Mesendoderm (in vitro differentiated cells): ENCODE measurements around the gene MDN1.

ENCODE experiments used
- DNase-seq: peaks from one replicate; pipeline ENCODE4 v3.0.0; 2013
- H2AK5ac ChIP-seq: 2 replicates; pipeline ENCODE4 v1.6.1; 2013; ENCODE audit warnings: low read length, inconsistent platforms
- H2BK120ac ChIP-seq: 2 replicates; pipeline ENCODE4 v1.6.1; 2013; ENCODE audit warnings: low read depth, mild to moderate bottlenecking, low read length, moderate library complexity, mixed read lengths
- H2BK15ac ChIP-seq: replicated peaks from 2 replicates; pipeline ENCODE4 v1.6.1; 2013; ENCODE audit warnings: low read depth, mild to moderate bottlenecking, moderate library complexity
- H2BK5ac ChIP-seq: 2 replicates; pipeline ENCODE4 v1.6.1; 2013; ENCODE audit warnings: low read length, inconsistent platforms
- H3K18ac ChIP-seq: 2 replicates; pipeline ENCODE4 v1.6.1; 2013; ENCODE audit warnings: mild to moderate bottlenecking, low read length, mixed read lengths
- H3K23ac ChIP-seq: one replicate; pipeline ENCODE4 v1.6.1; 2013; ENCODE audit warnings: low read length
- H3K27ac ChIP-seq: 2 replicates; pipeline ENCODE4 v1.5.1; 2013; ENCODE audit warnings: low read depth, mild to moderate bottlenecking, inconsistent platforms, low read length, moderate library complexity
- H3K27me3 ChIP-seq: 2 replicates; pipeline ENCODE4 v1.6.1; 2013; ENCODE audit warnings: low read length, control low read depth, mild to moderate bottlenecking, inconsistent platforms; ENCODE audit not compliant: insufficient read depth, poor library complexity
- H3K36me3 ChIP-seq: 2 replicates; pipeline ENCODE4 v1.6.1; 2013; ENCODE audit warnings: low read length, inconsistent platforms; ENCODE audit not compliant: control insufficient read depth, insufficient read depth
- H3K4ac ChIP-seq: one replicate; pipeline ENCODE4 v1.6.1; 2013; ENCODE audit warnings: low read depth, mild to moderate bottlenecking, low read length, moderate library complexity
- H3K4me1 ChIP-seq: 2 replicates; pipeline ENCODE4 v1.6.1; 2013; ENCODE audit warnings: low read depth, low read length, inconsistent platforms; ENCODE audit not compliant: control insufficient read depth
- H3K4me2 ChIP-seq: 2 replicates; pipeline ENCODE4 v1.6.1; 2013; ENCODE audit warnings: low read length
- H3K4me3 ChIP-seq: 2 replicates; pipeline ENCODE4 v1.5.1; 2013; ENCODE audit warnings: mild to moderate bottlenecking, low read length
- H3K56ac ChIP-seq: one replicate; pipeline ENCODE4 v1.6.1; 2013; ENCODE audit warnings: low read length
- H3K79me1 ChIP-seq: 2 replicates; pipeline ENCODE4 v1.6.1; 2013; ENCODE audit warnings: low read length, inconsistent platforms
- H3K79me2 ChIP-seq: 2 replicates; pipeline ENCODE4 v1.6.1; 2013; ENCODE audit warnings: mild to moderate bottlenecking, low read length; ENCODE audit not compliant: control insufficient read depth, insufficient read depth
- H3K9ac ChIP-seq: 2 replicates; pipeline ENCODE4 v1.6.1; 2013; ENCODE audit warnings: low read length, inconsistent platforms
- H4K5ac ChIP-seq: one replicate; pipeline ENCODE4 v1.6.1; 2013; ENCODE audit warnings: low read length
- H4K8ac ChIP-seq: one replicate; pipeline ENCODE4 v1.6.1; 2013; ENCODE audit warnings: low read depth, mild to moderate bottlenecking, control low read depth, low read length, moderate library complexity
- WGBS: extraction: QIAGEN DNeasy Blood & Tissue Kit; methylation state at CpG from one replicate; pipeline ENCODE4 v1.1.7; 2013; ENCODE audit warnings: low lambda C conversion rate, missing lambda C conversion rate; ENCODE audit not compliant: insufficient coverage; ENCODE audit errors: extremely low coverage; 5-methylcytosine and 5-hydroxymethylcytosine counted together

MDN1 gene

DNA sequence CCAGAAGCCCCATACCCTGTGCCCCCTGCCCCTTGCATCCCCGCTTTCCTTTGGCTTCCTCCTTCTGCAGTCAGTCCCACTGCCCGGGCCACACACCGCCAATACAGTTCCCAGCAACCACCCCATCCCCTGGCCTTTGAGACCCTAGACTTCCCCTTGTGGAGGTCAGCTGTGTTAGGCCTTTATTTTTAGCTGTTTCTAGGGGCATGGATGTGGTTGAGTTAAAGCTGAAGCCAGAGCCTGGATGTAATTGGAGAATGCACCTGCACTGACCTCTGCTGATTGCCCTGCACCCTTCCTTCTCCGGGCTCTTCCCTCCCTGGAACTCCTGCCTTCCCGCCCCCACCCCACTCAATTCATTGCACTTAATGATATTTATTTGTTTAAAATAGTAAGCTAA lies 214.9 kb downstream of the MDN1 start:
- no peak overlapping the region for H3K27ac ChIP-seq
- no peak overlapping the region for H3K56ac ChIP-seq
- no peak overlapping the region for H2AK5ac ChIP-seq
- no peak overlapping the region for H4K5ac ChIP-seq
- no peak overlapping the region for H2BK5ac ChIP-seq
- H2BK15ac ChIP-seq = no peak overlapping the region
- H3K36me3 ChIP-seq = peaks cover 3% of the 10 kb centered on the region
- H3K27me3 ChIP-seq = no peaks in the 10 kb centered on the region
- H3K4ac ChIP-seq = no peak overlapping the region
- H3K23ac ChIP-seq = no peak overlapping the region
- H3K79me2 ChIP-seq = no peaks in the 10 kb centered on the region
- H3K9ac ChIP-seq = no peak overlapping the region
- H4K8ac ChIP-seq = no peak overlapping the region
- no peak overlapping the region for H2BK120ac ChIP-seq
- H3K79me1 ChIP-seq = no peaks in the 10 kb centered on the region
- H3K18ac ChIP-seq = no peak overlapping the region
- no peak overlapping the region for H3K4me3 ChIP-seq
- peak; percentile 36 for DNase-seq
- no CpG with 5 or more reads among the region's 5 CpGs for WGBS
- H3K4me2 ChIP-seq = no peak overlapping the region
- no peaks in the 10 kb centered on the region for H3K4me1 ChIP-seq

DNA sequence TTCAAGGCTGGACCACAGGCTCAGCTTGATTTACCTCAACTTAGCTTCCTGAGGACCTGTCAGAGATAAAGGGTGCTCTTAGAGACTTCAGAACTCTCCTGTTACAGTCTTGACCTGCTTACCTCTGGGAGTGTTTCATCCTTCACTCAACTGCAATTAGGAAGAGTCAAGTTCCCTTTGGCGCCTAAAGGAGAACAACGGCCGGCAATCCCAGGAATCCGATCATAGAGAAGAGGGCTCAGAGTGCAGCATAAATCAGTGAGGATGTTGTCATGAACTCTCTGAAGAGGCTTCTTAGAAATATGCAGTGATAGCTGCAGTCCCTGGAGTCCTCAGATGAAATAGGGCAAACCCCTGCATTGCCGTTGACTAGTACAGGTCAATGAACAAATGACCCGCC lies 217.4 kb downstream of the MDN1 start:
- Histone ChIP-seq H3K9ac (no peak overlapping the region), H3K18ac (no peak overlapping the region), H3K56ac (peak overlapping the region; percentile 42), H3K23ac (no peak overlapping the region), H4K8ac (no peak overlapping the region), H3K79me2 (no peaks in the 10 kb centered on the region), H3K27ac (no peak overlapping the region), H2BK5ac (no peak overlapping the region), H2BK120ac (no peak overlapping the region), H3K79me1 (no peaks in the 10 kb centered on the region), H3K36me3 (peaks cover 3% of the 10 kb centered on the region), H4K5ac (no peak overlapping the region), H3K27me3 (no peaks in the 10 kb centered on the region), H3K4me2 (no peak overlapping the region), H3K4me3 (no peak overlapping the region), H3K4me1 (no peaks in the 10 kb centered on the region), H2BK15ac (no peak overlapping the region), H3K4ac (no peak overlapping the region), H2AK5ac (peak overlapping the region; percentile 41)
- DNase-seq = no peak
- WGBS = no CpG with 5 or more reads among the region's 6 CpGs

DNA sequence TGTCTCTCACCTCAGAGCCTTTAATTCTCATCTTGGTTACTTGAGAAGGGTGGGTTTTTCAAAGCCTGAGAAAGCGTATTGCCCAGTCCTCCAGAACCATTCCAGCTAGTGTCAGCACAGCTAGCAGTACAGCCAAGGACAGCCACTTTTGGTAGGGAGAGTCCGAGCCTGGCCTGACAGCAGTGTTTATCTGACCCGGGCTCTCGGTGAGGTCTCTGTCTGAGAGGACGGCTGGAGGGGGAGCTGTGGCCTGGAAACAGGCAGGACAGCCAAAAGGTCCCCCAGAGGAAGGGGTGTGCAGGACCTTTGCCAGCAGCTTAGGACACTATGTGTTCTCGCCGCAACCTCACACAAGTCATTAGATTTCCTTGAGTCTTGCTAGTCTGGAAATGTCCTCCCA lies 219.9 kb downstream of the MDN1 start:
- WGBS = no CpG with 5 or more reads among the region's 7 CpGs
- H3K27me3 ChIP-seq = no peaks in the 10 kb centered on the region
- no peak overlapping the region for H3K4ac ChIP-seq
- H4K8ac ChIP-seq = no peak overlapping the region
- no peak overlapping the region for H2BK15ac ChIP-seq
- peak overlapping the region; percentile 33 for H2BK5ac ChIP-seq
- H3K4me1 ChIP-seq = no peaks in the 10 kb centered on the region
- no peak overlapping the region for H4K5ac ChIP-seq
- H2BK120ac ChIP-seq = no peak overlapping the region
- H3K27ac ChIP-seq = peak overlapping the region; percentile 69
- no peaks in the 10 kb centered on the region for H3K79me2 ChIP-seq
- no peaks in the 10 kb centered on the region for H3K36me3 ChIP-seq
- peak overlapping the region; percentile 7 for H3K9ac ChIP-seq
- H3K79me1 ChIP-seq = no peaks in the 10 kb centered on the region
- H3K23ac ChIP-seq = no peak overlapping the region
- peak; percentile 44 for DNase-seq
- peak overlapping the region; percentile 38 for H3K56ac ChIP-seq
- no peak overlapping the region for H3K18ac ChIP-seq
- H3K4me2 ChIP-seq = no peak overlapping the region
- no peak overlapping the region for H2AK5ac ChIP-seq
- no peak overlapping the region for H3K4me3 ChIP-seq

DNA sequence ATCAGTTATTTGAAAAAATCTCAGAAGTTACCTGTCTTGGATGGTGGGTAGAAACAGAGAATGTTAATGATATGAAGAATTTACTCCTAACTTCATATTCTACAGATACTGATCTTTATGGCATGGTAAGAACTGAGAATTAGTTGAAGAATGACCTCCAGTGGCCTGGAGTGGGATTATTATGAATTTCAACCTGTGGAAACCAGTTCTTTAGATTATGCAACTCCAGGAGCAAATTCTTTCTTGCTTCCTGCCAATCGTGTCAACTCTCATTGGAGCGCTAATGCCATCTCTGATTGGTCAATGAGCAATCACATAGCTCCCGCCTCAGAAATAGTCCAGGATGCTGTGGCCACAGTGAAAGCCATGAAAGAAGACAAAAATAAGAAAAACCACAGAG lies 221.6 kb downstream of the MDN1 start:
- no peak overlapping the region for H3K4me2 ChIP-seq
- no peaks in the 10 kb centered on the region for H3K4me1 ChIP-seq
- no peak overlapping the region for H3K56ac ChIP-seq
- H3K79me1 ChIP-seq = no peaks in the 10 kb centered on the region
- no peak overlapping the region for H3K23ac ChIP-seq
- H3K4ac ChIP-seq = no peak overlapping the region
- no peaks in the 10 kb centered on the region for H3K36me3 ChIP-seq
- H2BK15ac ChIP-seq = no peak overlapping the region
- no peak overlapping the region for H3K9ac ChIP-seq
- peak overlapping the region; percentile 5 for H2AK5ac ChIP-seq
- H4K8ac ChIP-seq = no peak overlapping the region
- peak; percentile 90 for DNase-seq
- no peak overlapping the region for H3K18ac ChIP-seq
- no peak overlapping the region for H3K4me3 ChIP-seq
- H4K5ac ChIP-seq = no peak overlapping the region
- no peaks in the 10 kb centered on the region for H3K27me3 ChIP-seq
- H2BK120ac ChIP-seq = no peak overlapping the region
- no CpG with 5 or more reads among the region's 3 CpGs for WGBS
- no peak overlapping the region for H2BK5ac ChIP-seq
- no peaks in the 10 kb centered on the region for H3K79me2 ChIP-seq
- H3K27ac ChIP-seq = no peak overlapping the region

DNA sequence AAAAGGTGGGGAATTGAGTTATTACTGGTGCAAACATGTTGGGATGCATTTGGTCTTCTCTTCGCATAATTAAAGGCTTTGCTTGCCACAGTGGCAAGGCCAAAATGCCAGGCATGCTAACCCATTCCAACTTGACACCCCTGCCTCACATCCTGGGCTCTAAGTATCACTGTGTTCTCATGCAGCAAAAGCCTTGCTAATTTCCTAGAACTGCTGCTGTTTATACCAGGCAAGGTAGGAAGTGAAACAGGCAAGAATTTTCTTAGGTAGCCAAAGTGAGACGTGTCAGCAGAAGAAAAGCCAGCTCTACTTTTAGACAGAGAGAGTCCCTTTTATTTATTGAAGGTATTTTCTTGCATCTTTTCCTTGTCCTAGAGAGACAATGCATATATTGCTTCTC lies 222.2 kb downstream of the MDN1 start:
- Histone ChIP-seq H3K18ac (no peak overlapping the region), H3K4me2 (no peak overlapping the region), H3K9ac (no peak overlapping the region), H3K4me1 (no peaks in the 10 kb centered on the region), H4K8ac (no peak overlapping the region), H3K36me3 (no peaks in the 10 kb centered on the region), H3K27ac (no peak overlapping the region), H2BK120ac (no peak overlapping the region), H4K5ac (no peak overlapping the region), H3K4ac (no peak overlapping the region), H2BK5ac (no peak overlapping the region), H3K79me2 (no peaks in the 10 kb centered on the region), H3K27me3 (no peaks in the 10 kb centered on the region), H3K79me1 (no peaks in the 10 kb centered on the region), H3K56ac (no peak overlapping the region), H2BK15ac (no peak overlapping the region), H2AK5ac (no peak overlapping the region), H3K23ac (no peak overlapping the region), H3K4me3 (no peak overlapping the region)
- WGBS = no CpG with 5 or more reads among the region's 2 CpGs
- no peak for DNase-seq

DNA sequence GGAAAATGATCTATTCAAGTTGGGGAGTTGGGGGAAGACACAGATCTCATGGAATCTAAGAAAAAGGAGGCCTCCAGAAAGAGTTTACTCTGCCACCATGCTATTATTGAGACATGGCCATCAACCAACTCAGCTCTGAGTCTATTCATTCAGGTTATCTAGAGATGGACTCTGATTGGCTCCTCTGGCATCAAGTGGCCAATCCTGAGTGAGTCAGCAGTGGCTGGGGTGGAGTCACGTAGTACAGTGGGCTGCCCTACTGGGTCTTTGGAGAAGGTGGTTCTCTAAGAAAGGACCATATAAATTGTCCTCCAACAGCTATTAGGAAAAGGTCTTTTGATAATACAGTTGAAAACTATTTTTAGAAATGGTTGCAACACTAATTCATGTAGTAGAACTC lies 223.1 kb downstream of the MDN1 start:
- H2AK5ac ChIP-seq = no peak overlapping the region
- H4K8ac ChIP-seq = no peak overlapping the region
- H3K27ac ChIP-seq = no peak overlapping the region
- no peaks in the 10 kb centered on the region for H3K36me3 ChIP-seq
- H3K23ac ChIP-seq = no peak overlapping the region
- no peaks in the 10 kb centered on the region for H3K79me2 ChIP-seq
- H3K4me3 ChIP-seq = no peak overlapping the region
- DNase-seq = peak; percentile 42
- H3K4me1 ChIP-seq = peaks cover 4% of the 10 kb centered on the region
- no peak overlapping the region for H4K5ac ChIP-seq
- no peak overlapping the region for H2BK120ac ChIP-seq
- H3K79me1 ChIP-seq = no peaks in the 10 kb centered on the region
- no peak overlapping the region for H3K18ac ChIP-seq
- H3K56ac ChIP-seq = no peak overlapping the region
- H3K4ac ChIP-seq = no peak overlapping the region
- no CpG with 5 or more reads among the region's 1 CpG for WGBS
- H2BK5ac ChIP-seq = no peak overlapping the region
- H3K4me2 ChIP-seq = no peak overlapping the region
- H3K27me3 ChIP-seq = no peaks in the 10 kb centered on the region
- H3K9ac ChIP-seq = no peak overlapping the region
- no peak overlapping the region for H2BK15ac ChIP-seq
